ENCODE measurements around the gene RNF10. TPM values are rescaled to one million over a fixed set of nuclear protein-coding genes. Genes with fewer than 3 reads are reported as not detected.
"Not testable (repeated sequence)": the region's sequence is repeated elsewhere in the genome, so short reads cannot be mapped to it uniquely, and the experiment has no call there.

Gene RNF10
- total and polyA plus RNA-seq, 12 donors, result 218 to 778 (median 271) TPM

DNA sequence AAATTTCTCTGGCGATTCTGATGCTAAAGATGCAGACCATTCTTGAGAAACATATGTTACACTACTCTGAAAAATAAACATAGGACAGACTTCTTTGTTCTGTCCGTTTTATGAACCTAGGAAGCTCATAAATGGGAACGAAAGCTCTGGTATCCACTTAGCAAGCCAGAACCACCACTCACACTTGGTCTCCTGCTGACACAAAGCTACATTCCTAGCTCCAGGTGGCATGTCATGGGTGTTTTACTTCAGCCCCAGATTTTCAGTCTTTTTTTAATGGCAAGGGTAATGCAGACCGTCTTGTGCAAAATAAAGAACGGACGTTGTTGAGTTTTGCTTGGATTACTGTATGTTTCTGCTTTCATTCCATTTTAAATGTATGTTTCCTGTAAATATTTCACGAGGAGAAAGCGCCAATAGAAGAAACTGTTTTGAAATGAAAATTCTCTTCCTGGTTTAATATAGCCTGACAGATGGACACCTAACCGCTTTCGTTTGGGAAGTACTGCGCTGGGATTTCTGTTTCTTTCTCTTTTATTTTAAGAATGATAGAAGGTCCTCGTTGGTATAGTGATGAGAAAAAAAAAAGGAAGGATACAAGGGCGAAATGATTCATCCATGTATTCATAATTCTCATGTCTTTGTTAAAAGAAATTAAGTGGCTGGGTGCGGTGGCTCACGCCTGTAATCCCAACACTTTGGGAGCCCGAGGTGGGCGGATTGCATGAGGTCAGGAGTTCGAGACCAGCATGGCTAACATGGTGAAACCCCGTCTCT, 4.3 kb upstream of the RNF10 start:
- peak overlapping the region; percentile 60 to 80 (median 72) for H3K4me3 ChIP-seq
- no peaks in the 10 kb centered on the region for H3K9me3 ChIP-seq
- TF ChIP-seq, protein P1, sequence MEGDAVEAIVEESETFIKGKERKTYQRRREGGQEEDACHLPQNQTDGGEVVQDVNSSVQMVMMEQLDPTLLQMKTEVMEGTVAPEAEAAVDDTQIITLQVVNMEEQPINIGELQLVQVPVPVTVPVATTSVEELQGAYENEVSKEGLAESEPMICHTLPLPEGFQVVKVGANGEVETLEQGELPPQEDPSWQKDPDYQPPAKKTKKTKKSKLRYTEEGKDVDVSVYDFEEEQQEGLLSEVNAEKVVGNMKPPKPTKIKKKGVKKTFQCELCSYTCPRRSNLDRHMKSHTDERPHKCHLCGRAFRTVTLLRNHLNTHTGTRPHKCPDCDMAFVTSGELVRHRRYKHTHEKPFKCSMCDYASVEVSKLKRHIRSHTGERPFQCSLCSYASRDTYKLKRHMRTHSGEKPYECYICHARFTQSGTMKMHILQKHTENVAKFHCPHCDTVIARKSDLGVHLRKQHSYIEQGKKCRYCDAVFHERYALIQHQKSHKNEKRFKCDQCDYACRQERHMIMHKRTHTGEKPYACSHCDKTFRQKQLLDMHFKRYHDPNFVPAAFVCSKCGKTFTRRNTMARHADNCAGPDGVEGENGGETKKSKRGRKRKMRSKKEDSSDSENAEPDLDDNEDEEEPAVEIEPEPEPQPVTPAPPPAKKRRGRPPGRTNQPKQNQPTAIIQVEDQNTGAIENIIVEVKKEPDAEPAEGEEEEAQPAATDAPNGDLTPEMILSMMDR (IDR thresholded peaks at IDR 0.05), result no peak
- H3K27me3 ChIP-seq, result no peaks in the 10 kb centered on the region
- peaks cover 0 to 21% (median 16%) of the 10 kb centered on the region in 9 donors for H3K4me1 ChIP-seq
- ATAC-seq (peak in 4 of 8 donors; percentile 23 to 31 (median 30)), DNase-seq (no peak)
- peak overlapping the region; percentile 64 to 96 (median 93) for H3K27ac ChIP-seq
- intact Hi-C loops (cut with DNase I), result loop anchor here in 1 of 10 donors (2.0 kb wide), 1 partner anchor 33 kb away; the partner anchor contains the start of gene DYNLL1
- peaks cover 0 to 10% (median 0%) of the 10 kb centered on the region in 9 donors for H3K36me3 ChIP-seq
- WGBS, 2 donors, result 50 to 56% methylated on average over 19 of the region's 19 CpGs

DNA sequence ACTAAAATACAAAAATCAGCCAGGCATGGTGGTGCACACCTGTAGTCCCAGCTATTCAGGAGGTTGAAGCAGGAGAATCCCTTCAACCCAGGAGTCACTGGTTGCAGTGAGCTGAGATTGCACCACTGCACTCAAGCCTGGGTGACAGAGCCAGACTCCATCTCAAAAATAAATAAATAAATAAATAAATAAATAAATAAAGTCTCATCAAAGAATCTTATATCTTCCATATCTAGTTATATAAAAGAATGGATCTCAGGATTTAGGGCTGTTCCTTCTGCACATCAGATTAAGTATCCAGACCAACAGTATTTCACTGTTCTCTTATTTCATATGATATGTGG, 3.8 kb upstream of the RNF10 start:
- intact Hi-C loops (cut with DNase I); ATAC-seq; H3K9me3 ChIP-seq; DNase-seq; H3K36me3 ChIP-seq; H3K27me3 ChIP-seq: not testable (repeated sequence)
- Histone ChIP-seq H3K27ac (peak overlapping the region in 4 of 10 donors; percentile 87 to 96 (median 92)), H3K4me3 (peak overlapping the region in 6 of 10 donors; percentile 62 to 76 (median 72)), H3K4me1 (peaks cover 0 to 25% (median 16%) of the 10 kb centered on the region in 9 donors)

DNA sequence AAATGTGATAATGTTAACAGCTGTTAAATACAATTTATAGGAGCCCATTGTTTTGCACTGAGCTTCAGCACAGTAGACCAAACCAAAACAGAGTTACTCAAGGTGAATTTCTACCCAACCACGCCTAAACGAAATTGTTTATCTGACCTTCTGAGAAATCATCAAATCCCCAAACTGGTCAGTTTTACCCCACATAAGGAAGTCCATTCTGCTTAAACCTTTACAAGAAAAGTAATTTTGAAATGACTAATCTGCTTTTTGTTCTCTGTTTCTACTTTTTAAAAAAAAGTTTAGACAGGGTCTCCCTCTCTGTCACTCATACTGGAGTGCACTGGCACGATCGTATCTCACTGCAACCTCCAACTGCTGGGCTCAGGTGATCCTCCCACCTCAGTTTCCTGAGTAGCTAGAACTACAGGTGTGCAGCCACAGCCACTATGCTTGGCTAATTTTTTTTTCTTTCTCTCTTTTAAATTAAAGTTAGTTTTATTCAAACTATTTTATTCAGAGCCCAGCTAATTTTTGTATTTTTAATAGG, 1.4 kb upstream of the RNF10 start:
- intact Hi-C loops (cut with DNase I), result no loop called here
- DNase-seq (no peak), ATAC-seq (no peak)
- Histone ChIP-seq H3K4me3 (no peak overlapping the region), H3K27ac (no peak overlapping the region), H3K9me3 (no peaks in the 10 kb centered on the region), H3K4me1 (peaks cover 8 to 49% (median 38%) of the 10 kb centered on the region in 9 donors), H3K36me3 (peaks cover 0 to 17% (median 0%) of the 10 kb centered on the region in 9 donors), H3K27me3 (no peaks in the 10 kb centered on the region)
- WGBS, 2 donors, result 71 to 76% methylated on average over 4 of the region's 4 CpGs
- TF ChIP-seq, protein P1 (IDR thresholded peaks at IDR 0.05), result no peak

DNA sequence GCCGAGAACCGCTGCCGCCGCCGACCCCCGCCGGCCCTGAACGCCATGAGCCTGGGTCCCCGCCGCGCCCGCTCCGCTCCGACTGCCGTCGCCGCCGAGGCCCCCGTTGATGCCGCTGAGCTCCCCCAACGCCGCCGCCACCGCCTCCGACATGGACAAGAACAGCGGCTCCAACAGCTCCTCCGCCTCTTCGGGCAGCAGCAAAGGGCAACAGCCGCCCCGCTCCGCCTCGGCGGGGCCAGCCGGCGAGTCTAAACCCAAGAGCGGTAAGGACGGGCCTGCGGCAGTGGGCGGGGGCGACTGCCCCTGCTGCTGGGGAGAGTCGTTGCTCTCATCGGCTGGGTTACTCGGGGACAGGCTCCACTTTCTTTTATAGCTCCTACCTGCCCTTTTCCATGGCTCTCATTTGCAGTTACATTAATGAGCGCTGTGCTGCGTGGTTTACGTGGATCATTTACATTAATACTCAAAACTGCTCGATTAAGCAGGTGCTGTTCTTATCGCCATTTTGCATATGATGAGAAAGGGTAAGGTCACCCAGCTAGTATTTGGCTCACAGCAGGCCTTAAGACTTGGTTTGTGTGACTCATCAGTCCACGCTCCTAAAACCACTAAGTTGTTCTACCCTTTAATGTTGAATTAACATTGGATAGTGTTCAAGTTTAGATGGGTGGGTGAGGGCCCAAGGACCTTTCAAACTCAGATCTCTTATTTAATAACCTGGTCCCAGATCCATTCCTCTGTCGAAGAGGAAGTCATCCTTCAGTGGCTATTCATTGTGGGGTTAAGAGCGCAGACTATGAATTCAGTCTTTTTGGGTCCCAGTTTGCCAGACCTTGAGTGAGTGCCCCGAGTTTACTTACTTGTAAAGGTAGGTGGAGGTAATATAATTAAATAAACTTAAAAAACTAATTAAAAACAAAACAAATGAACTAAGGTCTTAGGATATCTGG, 823 bp downstream of the RNF10 start:
- peak overlapping the region; percentile 50 to 98 (median 92) for H3K4me3 ChIP-seq
- H3K27ac ChIP-seq, result peak overlapping the region; percentile 71 to 99 (median 95)
- H3K27me3 ChIP-seq, result no peaks in the 10 kb centered on the region
- 1 to 2% methylated on average over 52 of the region's 52 CpGs for WGBS, 2 donors
- TF ChIP-seq, protein P1 (IDR thresholded peaks at IDR 0.05), result no peak
- intact Hi-C loops (cut with DNase I), result loop anchor here in 1 of 10 donors (5.0 kb wide), 1 partner anchor 38 kb away; the partner anchor contains the start of gene DYNLL1
- peaks cover 0 to 27% (median 0%) of the 10 kb centered on the region in 9 donors for H3K36me3 ChIP-seq
- peaks cover 17 to 56% (median 47%) of the 10 kb centered on the region in 9 donors for H3K4me1 ChIP-seq
- ATAC-seq, result peak; percentile 13 to 55 (median 31)
- peak; percentile 26 to 37 for DNase-seq
- no peaks in the 10 kb centered on the region for H3K9me3 ChIP-seq
